HepG2 (cell line): ENCODE measurements around the gene MRPL38. TPM values are rescaled to one million over a fixed set of nuclear protein-coding genes. Genes with fewer than 3 reads are reported as not detected.

Source experiments
- BCL6 ChIP-seq: IDR thresholded peaks from 2 replicates; pipeline ENCODE4 v1.6.1; 2016; ENCODE audit warnings: missing genetic modification reagents, missing compliant biosample characterization
- CAMTA2 ChIP-seq: sonication (generic); formaldehyde crosslinking; IDR thresholded peaks from 2 replicates; pipeline ENCODE4 v1.4.0; 2020; ENCODE audit warnings: mild to moderate bottlenecking, missing genetic modification reagents, borderline replicate concordance
- CENPT ChIP-seq: sonication (generic); formaldehyde crosslinking; IDR thresholded peaks from 2 replicates; pipeline ENCODE4 v1.8.0; 2022; ENCODE audit warnings: low read depth, mild to moderate bottlenecking, moderate library complexity, missing genetic modification reagents
- CHD4 ChIP-seq: fragments of 200-600 bp; sonication (generic); IDR thresholded peaks from 2 replicates; pipeline ENCODE4 v1.7.0; 2017; ENCODE audit warnings: mild to moderate bottlenecking, low read length, borderline replicate concordance
- ELF1 ChIP-seq: sonication (generic); formaldehyde crosslinking; IDR thresholded peaks from 2 replicates; pipeline ENCODE4 v1.4.0; 2020; ENCODE audit warnings: missing genetic modification reagents
- FOXK2 ChIP-seq: fragments of 450-650 bp; IDR thresholded peaks from 2 replicates; pipeline ENCODE4 v1.6.1; 2016
- FOXM1 ChIP-seq: sonication (generic); formaldehyde crosslinking; IDR thresholded peaks from 2 replicates; pipeline ENCODE4 v1.5.0; 2020; ENCODE audit warnings: missing genetic modification reagents
- KLF6 ChIP-seq: IDR thresholded peaks from 2 replicates; pipeline ENCODE4 v1.8.0; 2016; ENCODE audit warnings: missing biosample characterization, missing genetic modification reagents
- MBNL3 ChIP-seq: fragments of 250-450 bp; sonication (Bioruptor Pico); conservative IDR thresholded peaks from 2 replicates; pipeline ENCODE4 v1.8.0; 2022; ENCODE audit warnings: mild to moderate bottlenecking, inconsistent platforms
- REL ChIP-seq: sonication (generic); formaldehyde crosslinking; conservative IDR thresholded peaks from 2 replicates; pipeline ENCODE4 v1.8.0; 2022; ENCODE audit warnings: mild to moderate bottlenecking, missing genetic modification reagents, moderate library complexity
- TMF1 ChIP-seq: sonication (generic); formaldehyde crosslinking; IDR thresholded peaks from 2 replicates; pipeline ENCODE4 v1.8.1; 2022; ENCODE audit warnings: low read depth, missing genetic modification reagents
- XBP1 ChIP-seq: sonication (generic); formaldehyde crosslinking; IDR thresholded peaks from 2 replicates; pipeline ENCODE4 v1.5.0; 2020; ENCODE audit warnings: missing genetic modification reagents
- ZNF143 ChIP-seq: sonication (generic); formaldehyde crosslinking; IDR thresholded peaks from 2 replicates; pipeline ENCODE4 v1.4.0; 2020; ENCODE audit warnings: missing genetic modification reagents
- ZNF264 ChIP-seq: sonication (generic); formaldehyde crosslinking; IDR thresholded peaks from 2 replicates; pipeline ENCODE4 v1.4.0; 2020; ENCODE audit warnings: missing genetic modification reagents
- ZNF335 ChIP-seq: sonication (generic); formaldehyde crosslinking; IDR thresholded peaks from 2 replicates; pipeline ENCODE4 v1.4.0; 2020; ENCODE audit warnings: missing genetic modification reagents
- ZNF33B ChIP-seq: sonication (generic); formaldehyde crosslinking; IDR thresholded peaks from 2 replicates; pipeline ENCODE4 v1.5.1; 2020; ENCODE audit warnings: mild to moderate bottlenecking, missing genetic modification reagents
- ZNF543 ChIP-seq: sonication (generic); formaldehyde crosslinking; IDR thresholded peaks from 2 replicates; pipeline ENCODE4 v1.4.0; 2020; ENCODE audit warnings: mild to moderate bottlenecking, missing genetic modification reagents
- ZNF547 ChIP-seq: sonication (generic); formaldehyde crosslinking; IDR thresholded peaks from 2 replicates; pipeline ENCODE4 v1.5.1; 2020; ENCODE audit warnings: mild to moderate bottlenecking, missing genetic modification reagents
- ZNF678 ChIP-seq: sonication (generic); formaldehyde crosslinking; IDR thresholded peaks from 2 replicates; pipeline ENCODE4 v1.4.0; 2020; ENCODE audit warnings: mild to moderate bottlenecking, missing genetic modification reagents
- ZNF776 ChIP-seq: sonication (generic); formaldehyde crosslinking; IDR thresholded peaks from 2 replicates; pipeline ENCODE4 v1.4.0; 2020; ENCODE audit warnings: mild to moderate bottlenecking, missing genetic modification reagents
- ZSCAN25 ChIP-seq: sonication (generic); formaldehyde crosslinking; IDR thresholded peaks from 2 replicates; pipeline ENCODE4 v1.8.0; 2022; ENCODE audit warnings: mild to moderate bottlenecking, missing genetic modification reagents
- polyA plus RNA-seq, 8 experiments: library from polyadenylated mRNA; depleted of rRNA in 3 of 8; stranded (reverse) in 7 of 8; unstranded in 1 of 8; fragments of >200 nt; fragmentation: Illumina TruSeq in 4 of 8; extraction: Trizol in 4 of 8; gene quantifications; 2 replicates each; pipeline versions ENCODE4 v1.2.1 to v1.2.3, GENCODE V29; 2011 to 2016; ENCODE audit warnings: low read depth in 4 of 8, missing spikeins in 1 of 8, mixed read lengths in 1 of 8; ENCODE audit not compliant: insufficient read depth in 1 of 8
- total RNA-seq, 5 experiments: library from RNA; depleted of rRNA; stranded (reverse); fragments of >200 nt; fragmentation: Illumina TruSeq; extraction: Trizol; gene quantifications; 2 replicates each; pipeline ENCODE4 v1.2.3, GENCODE V29; 2016; ENCODE audit warnings: low read depth in 1 of 5
- TF ChIP-seq, protein P1 (sequence below): conservative IDR thresholded peaks from 2 replicates; pipeline ENCODE4 v1.6.1; 2018; ENCODE audit warnings: missing genetic modification reagents
- TF ChIP-seq, protein P2 (sequence below): sonication (generic); formaldehyde crosslinking; conservative IDR thresholded peaks from 2 replicates; pipeline ENCODE4 v1.8.0; 2022; ENCODE audit warnings: missing genetic modification reagents
- TF ChIP-seq, protein P3 (sequence below): sonication (generic); formaldehyde crosslinking; IDR thresholded peaks from 2 replicates; pipeline ENCODE4 v1.4.0; 2020; ENCODE audit warnings: mild to moderate bottlenecking, low read depth, missing genetic modification reagents
- TF ChIP-seq, protein P4 (sequence below): sonication (generic); formaldehyde crosslinking; IDR thresholded peaks from 2 replicates; pipeline ENCODE4 v1.4.0; 2020; ENCODE audit warnings: missing genetic modification reagents
- TF ChIP-seq, protein P5 (sequence below): IDR thresholded peaks from 2 replicates; pipeline ENCODE4 v1.6.1; 2016; ENCODE audit warnings: mild to moderate bottlenecking, missing biosample characterization, missing genetic modification reagents

Gene MRPL38
- total and polyA plus RNA-seq, 2 of the 13 experiments (the other 11 are each of a cell fraction or from before 2014, with no cell fraction given) = 83.7 to 125 TPM

DNA sequence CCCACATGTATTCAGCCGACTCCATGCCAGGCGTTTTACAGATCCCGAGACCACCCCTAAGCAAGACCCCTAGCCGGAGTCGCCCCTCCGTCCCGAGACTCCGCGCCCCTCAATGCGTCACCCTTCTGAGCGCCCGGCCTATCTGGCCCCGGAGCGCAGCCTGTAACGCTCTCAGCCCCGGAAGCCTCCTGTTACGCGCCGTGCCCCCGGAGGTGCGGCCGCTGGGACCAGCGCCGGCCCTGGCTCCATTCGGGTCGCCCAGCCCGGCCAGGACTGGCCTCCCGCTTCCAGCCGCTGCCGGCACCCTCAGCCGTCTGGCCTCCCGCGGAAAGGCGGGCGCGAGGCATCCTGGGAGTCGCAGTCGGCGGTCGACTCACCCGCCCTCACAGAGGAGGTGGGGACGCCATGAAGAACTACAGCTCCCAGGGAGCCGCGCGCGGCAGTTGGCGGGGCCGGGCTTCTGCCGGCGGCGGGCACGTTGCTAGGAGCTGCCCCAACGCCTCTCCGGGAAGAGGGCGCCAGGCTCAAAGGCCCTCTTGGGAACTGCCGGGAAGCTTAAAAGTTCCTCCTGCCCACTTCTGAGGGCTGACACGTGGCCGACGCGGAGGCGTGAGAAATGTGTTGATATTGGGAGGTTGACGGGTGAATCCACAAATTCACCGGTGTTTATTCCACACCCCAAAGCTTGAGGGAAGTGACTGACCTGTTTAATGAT is 36.2 kb upstream of the MRPL38 start, which contains the start of gene FBF1 (continued):
- TF ChIP-seq, protein P1, sequence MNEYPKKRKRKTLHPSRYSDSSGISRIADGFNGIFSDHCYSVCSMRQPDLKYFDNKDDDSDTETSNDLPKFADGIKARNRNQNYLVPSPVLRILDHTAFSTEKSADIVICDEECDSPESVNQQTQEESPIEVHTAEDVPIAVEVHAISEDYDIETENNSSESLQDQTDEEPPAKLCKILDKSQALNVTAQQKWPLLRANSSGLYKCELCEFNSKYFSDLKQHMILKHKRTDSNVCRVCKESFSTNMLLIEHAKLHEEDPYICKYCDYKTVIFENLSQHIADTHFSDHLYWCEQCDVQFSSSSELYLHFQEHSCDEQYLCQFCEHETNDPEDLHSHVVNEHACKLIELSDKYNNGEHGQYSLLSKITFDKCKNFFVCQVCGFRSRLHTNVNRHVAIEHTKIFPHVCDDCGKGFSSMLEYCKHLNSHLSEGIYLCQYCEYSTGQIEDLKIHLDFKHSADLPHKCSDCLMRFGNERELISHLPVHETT = peak; percentile 86; the same call in 1 of the 2 replicates
- TF ChIP-seq ZNF776 (CRISPR knock-in tag) (peak; percentile 96), ZNF143 (CRISPR knock-in tag) (peak; percentile 99), FOXM1 (CRISPR knock-in tag) (peak; percentile 80; the same call in 1 of the 2 replicates), FOXK2 (no peak), ELF1 (CRISPR knock-in tag) (peak; percentile 87), REL (CRISPR knock-in tag) (peak; percentile 51; the same call in 1 of the 2 replicates), CHD4 (no peak), ZNF547 (peak; percentile 92), CAMTA2 (CRISPR knock-in tag) (peak; percentile 98; the same call in 1 of the 2 replicates), BCL6 (CRISPR knock-in tag) (peak; percentile 78), MBNL3 (CRISPR knock-in tag) (no peak), ZNF335 (CRISPR knock-in tag) (peak; percentile 98), ZSCAN25 (CRISPR knock-in tag) (peak; percentile 56; the same call in 1 of the 2 replicates), ZNF264 (CRISPR knock-in tag) (0 out of 2 replicates have a peak, but pooled peaks have one; percentile 51), ZNF33B (CRISPR knock-in tag) (no peak), XBP1 (no peak), ZNF678 (CRISPR knock-in tag) (peak; percentile 96; the same call in 1 of the 2 replicates), CENPT (peak; percentile 92), ZNF543 (CRISPR knock-in tag) (peak; percentile 94), KLF6 (CRISPR knock-in tag) (peak; percentile 87), TMF1 (peak; percentile 71; the same call in 1 of the 2 replicates)
- TF ChIP-seq, protein P2, sequence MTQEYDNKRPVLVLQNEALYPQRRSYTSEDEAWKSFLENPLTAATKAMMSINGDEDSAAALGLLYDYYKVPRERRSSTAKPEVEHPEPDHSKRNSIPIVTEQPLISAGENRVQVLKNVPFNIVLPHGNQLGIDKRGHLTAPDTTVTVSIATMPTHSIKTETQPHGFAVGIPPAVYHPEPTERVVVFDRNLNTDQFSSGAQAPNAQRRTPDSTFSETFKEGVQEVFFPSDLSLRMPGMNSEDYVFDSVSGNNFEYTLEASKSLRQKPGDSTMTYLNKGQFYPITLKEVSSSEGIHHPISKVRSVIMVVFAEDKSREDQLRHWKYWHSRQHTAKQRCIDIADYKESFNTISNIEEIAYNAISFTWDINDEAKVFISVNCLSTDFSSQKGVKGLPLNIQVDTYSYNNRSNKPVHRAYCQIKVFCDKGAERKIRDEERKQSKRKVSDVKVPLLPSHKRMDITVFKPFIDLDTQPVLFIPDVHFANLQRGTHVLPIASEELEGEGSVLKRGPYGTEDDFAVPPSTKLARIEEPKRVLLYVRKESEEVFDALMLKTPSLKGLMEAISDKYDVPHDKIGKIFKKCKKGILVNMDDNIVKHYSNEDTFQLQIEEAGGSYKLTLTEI = no peak
- TF ChIP-seq, protein P3, sequence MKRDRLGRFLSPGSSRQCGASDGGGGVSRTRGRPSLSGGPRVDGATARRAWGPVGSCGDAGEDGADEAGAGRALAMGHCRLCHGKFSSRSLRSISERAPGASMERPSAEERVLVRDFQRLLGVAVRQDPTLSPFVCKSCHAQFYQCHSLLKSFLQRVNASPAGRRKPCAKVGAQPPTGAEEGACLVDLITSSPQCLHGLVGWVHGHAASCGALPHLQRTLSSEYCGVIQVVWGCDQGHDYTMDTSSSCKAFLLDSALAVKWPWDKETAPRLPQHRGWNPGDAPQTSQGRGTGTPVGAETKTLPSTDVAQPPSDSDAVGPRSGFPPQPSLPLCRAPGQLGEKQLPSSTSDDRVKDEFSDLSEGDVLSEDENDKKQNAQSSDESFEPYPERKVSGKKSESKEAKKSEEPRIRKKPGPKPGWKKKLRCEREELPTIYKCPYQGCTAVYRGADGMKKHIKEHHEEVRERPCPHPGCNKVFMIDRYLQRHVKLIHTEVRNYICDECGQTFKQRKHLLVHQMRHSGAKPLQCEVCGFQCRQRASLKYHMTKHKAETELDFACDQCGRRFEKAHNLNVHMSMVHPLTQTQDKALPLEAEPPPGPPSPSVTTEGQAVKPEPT (CRISPR knock-in tag) = peak; percentile 88; the same call in 1 of the 2 replicates
- TF ChIP-seq, protein P4, sequence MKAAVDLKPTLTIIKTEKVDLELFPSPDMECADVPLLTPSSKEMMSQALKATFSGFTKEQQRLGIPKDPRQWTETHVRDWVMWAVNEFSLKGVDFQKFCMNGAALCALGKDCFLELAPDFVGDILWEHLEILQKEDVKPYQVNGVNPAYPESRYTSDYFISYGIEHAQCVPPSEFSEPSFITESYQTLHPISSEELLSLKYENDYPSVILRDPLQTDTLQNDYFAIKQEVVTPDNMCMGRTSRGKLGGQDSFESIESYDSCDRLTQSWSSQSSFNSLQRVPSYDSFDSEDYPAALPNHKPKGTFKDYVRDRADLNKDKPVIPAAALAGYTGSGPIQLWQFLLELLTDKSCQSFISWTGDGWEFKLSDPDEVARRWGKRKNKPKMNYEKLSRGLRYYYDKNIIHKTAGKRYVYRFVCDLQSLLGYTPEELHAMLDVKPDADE (CRISPR knock-in tag) = no peak
- TF ChIP-seq, protein P5, sequence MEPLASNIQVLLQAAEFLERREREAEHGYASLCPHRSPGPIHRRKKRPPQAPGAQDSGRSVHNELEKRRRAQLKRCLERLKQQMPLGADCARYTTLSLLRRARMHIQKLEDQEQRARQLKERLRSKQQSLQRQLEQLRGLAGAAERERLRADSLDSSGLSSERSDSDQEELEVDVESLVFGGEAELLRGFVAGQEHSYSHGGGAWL (CRISPR knock-in tag) = peak; percentile 93
